Keratinocyte (primary cell): ENCODE data around the gene HES2. TPM values are rescaled to one million over a fixed set of nuclear protein-coding genes. Genes with fewer than 3 reads are reported as not detected.
"Not testable (repeated sequence)": the region's sequence is repeated elsewhere in the genome, so short reads cannot be mapped to it uniquely, and the experiment has no call there.

Source experiments
- DNase-seq: peaks from one replicate; pipeline ENCODE4 v3.0.0-alpha.2; 2011; ENCODE audit warnings: low read depth, missing footprints, low spot score
- FAIRE-seq: peaks from 2 replicates; lab custom pipeline; 2011; peaks lifted over from hg19 to GRCh38; lab: Jason Lieb, UNC
- H2AFZ ChIP-seq: 2 replicates; pipeline ENCODE4 v1.6.0; 2012; ENCODE audit warnings: low read length, control low read depth, inconsistent platforms; ENCODE audit not compliant: control insufficient read depth
- H3K27ac ChIP-seq: 2 replicates; pipeline ENCODE4 v1.5.1; 2011; ENCODE audit warnings: low read length; ENCODE audit not compliant: control insufficient read depth, insufficient read depth
- H3K27me3 ChIP-seq: 3 replicates; pipeline ENCODE4 v1.6.0; 2011; ENCODE audit warnings: low read length; ENCODE audit not compliant: control insufficient read depth, insufficient read depth; ENCODE audit errors: extremely low read depth
- H3K36me3 ChIP-seq, 2 experiments: 2 replicates in 1 of 2; 3 replicates in 1 of 2; pipeline ENCODE4 v1.5.1; 2011; ENCODE audit warnings: low read length in 2 of 2, mild to moderate bottlenecking in 1 of 2; ENCODE audit not compliant: control insufficient read depth in 2 of 2, insufficient read depth in 2 of 2; ENCODE audit errors: extremely low read depth in 1 of 2
- H3K4me1 ChIP-seq: 3 replicates; pipeline ENCODE4 v1.5.1; 2011; ENCODE audit warnings: low read length; ENCODE audit not compliant: control insufficient read depth, insufficient read depth; ENCODE audit errors: extremely low read depth
- H3K4me2 ChIP-seq: 3 replicates; pipeline ENCODE4 v1.6.0; 2011; ENCODE audit warnings: low read depth, low read length; ENCODE audit not compliant: control insufficient read depth, insufficient read depth; ENCODE audit errors: extremely low read depth
- H3K4me3 ChIP-seq, 3 experiments: fragments of 200-600 bp in 1 of 3; sonication (generic) in 1 of 3; 2 replicates in 2 of 3; 3 replicates in 1 of 3; pipeline ENCODE4 v1.5.1; 2011 to 2016; ENCODE audit warnings: low read length in 3 of 3, mild to moderate bottlenecking in 3 of 3, control low read depth in 2 of 3, inconsistent platforms in 1 of 3, low read depth in 1 of 3, mixed read lengths in 1 of 3, mixed run types in 1 of 3, moderate library complexity in 1 of 3; ENCODE audit not compliant: control insufficient read depth in 2 of 3, insufficient read depth in 2 of 3; ENCODE audit errors: extremely low read depth in 1 of 3
- H3K79me2 ChIP-seq: 2 replicates; pipeline ENCODE4 v1.6.0; 2012; ENCODE audit warnings: low read length; ENCODE audit not compliant: control insufficient read depth, insufficient read depth
- H3K9ac ChIP-seq: 3 replicates; pipeline ENCODE4 v1.6.0; 2011; ENCODE audit warnings: low read length; ENCODE audit not compliant: control insufficient read depth, insufficient read depth; ENCODE audit errors: extremely low read depth
- H3K9me1 ChIP-seq: 3 replicates; pipeline ENCODE4 v1.6.0; 2011; ENCODE audit warnings: low read length; ENCODE audit not compliant: control insufficient read depth, insufficient read depth; ENCODE audit errors: extremely low read depth
- H3K9me3 ChIP-seq: 2 replicates; pipeline ENCODE4 v1.5.1; 2012; ENCODE audit warnings: low read depth, low read length; ENCODE audit not compliant: control insufficient read depth
- H4K20me1 ChIP-seq: 3 replicates; pipeline ENCODE4 v1.6.0; 2011; ENCODE audit warnings: low read length; ENCODE audit not compliant: control insufficient read depth, insufficient read depth; ENCODE audit errors: extremely low read depth
- CTCF ChIP-seq, 3 experiments: IDR thresholded peaks in 1 of 3; conservative IDR thresholded peaks in 1 of 3; optimal IDR thresholded peaks in 1 of 3; 2 replicates in 2 of 3; 3 replicates in 1 of 3; pipeline versions ENCODE3 to v1.5.1; 2011; ENCODE audit warnings: low read length in 3 of 3, mild to moderate bottlenecking in 3 of 3, moderate library complexity in 2 of 3, control low read depth in 1 of 3, inconsistent platforms in 1 of 3; ENCODE audit not compliant: insufficient read depth in 2 of 3; ENCODE audit errors: extremely low read depth in 1 of 3
- EZH2 ChIP-seq: IDR thresholded peaks from one replicate; pipeline ENCODE4 v1.6.1; 2012; ENCODE audit warnings: inconsistent platforms, mild to moderate bottlenecking, low read length, moderate library complexity
- dilution Hi-C: fragments of 300-500 bp; cut with MboI; formaldehyde crosslinking; loops from one replicate; pipeline ENCODE4 v1.7.0; 2020; ENCODE audit warnings: low sequenced_read_pairs; ENCODE audit not compliant: extremely low pct_ligation_motif_present
- polyA plus RNA-seq, 5 experiments: library from polyadenylated mRNA; depleted of rRNA in 3 of 5; stranded (reverse) in 3 of 5; stranded (forward) in 1 of 5; unstranded in 1 of 5; fragments of >200 nt; gene quantifications; 1 replicate in 1 of 5; 2 replicates in 3 of 5; 3 replicates in 1 of 5; pipeline versions ENCODE4 v1.2.1 to v1.2.3, GENCODE V29; 2011 to 2012; ENCODE audit warnings: missing spikeins in 2 of 5, low read depth in 1 of 5, low replicate concordance in 1 of 5

The HES2 gene
- polyA plus RNA-seq, 1 donor (not counting 4 experiments of a cell fraction or from before 2014, with no cell fraction given), result 30.1 TPM

GRCh38 chr1:6447016-6447817 is 27.5 kb upstream of the HES2 start:
- Histone ChIP-seq H3K79me2 (no peaks in the 10 kb centered on the region), H4K20me1 (no peaks in the 10 kb centered on the region), H3K4me1 (no peaks in the 10 kb centered on the region), H3K9me1 (no peaks in the 10 kb centered on the region), H3K36me3 (no peaks in the 10 kb centered on the region), H3K27me3 (peaks cover 43% of the 10 kb centered on the region), H2AFZ (no peak overlapping the region), H3K9me3 (no peaks in the 10 kb centered on the region), H3K27ac (no peak overlapping the region), H3K4me2 (no peak overlapping the region), H3K4me3 (no peak overlapping the region), H3K9ac (no peak overlapping the region)
- no peak for FAIRE-seq
- no peak for TF ChIP-seq CTCF (optimal IDR thresholded peaks at IDR 0.05 in 1 of 3, IDR thresholded peaks at IDR 0.05 in 1 of 3, conservative IDR thresholded peaks at IDR 0.05 in 1 of 3; ENCODE audit: extremely low read depth in 1 of 3, insufficient read depth in 2 of 3, low read length in 3 of 3)
- TF ChIP-seq EZH2, result peak; percentile 95
- DNase-seq, result no peak
- dilution Hi-C loops, result no loop called here

- dilution Hi-C loops, result no loop called here
- peaks cover 43% of the 10 kb centered on the region for H3K27me3 ChIP-seq
- FAIRE-seq, result no peak
These were observed 26.9 kb upstream of the HES2 start for GRCh38 chr1:6446665-6447015.

DNA sequence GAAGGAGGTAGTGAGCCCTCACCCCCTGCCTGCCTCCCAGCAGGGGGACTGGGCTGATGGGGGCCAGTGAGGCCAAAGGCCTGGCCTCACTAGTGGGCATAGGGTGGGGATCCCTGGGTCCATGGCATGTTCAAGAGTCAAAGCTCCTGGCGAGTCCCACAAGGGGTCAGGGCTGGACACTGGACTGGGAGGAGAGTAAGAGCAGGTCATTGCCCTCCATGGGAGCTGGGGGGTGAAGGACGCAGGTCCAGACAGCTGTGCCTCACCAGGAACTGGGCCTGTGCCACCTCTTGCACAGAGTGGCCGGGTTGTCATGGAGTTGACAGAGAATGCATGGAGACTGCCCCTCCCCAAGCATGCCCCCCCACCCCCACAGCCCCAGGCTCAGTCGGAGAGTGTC is 26.2 kb upstream of the HES2 start:
- H3K27me3 ChIP-seq, result peaks cover 40% of the 10 kb centered on the region
- H3K9me1 ChIP-seq, H3K4me2 ChIP-seq, H3K36me3 ChIP-seq, H3K79me2 ChIP-seq, H3K4me3 ChIP-seq, H3K27ac ChIP-seq, H3K4me1 ChIP-seq, H3K9me3 ChIP-seq, FAIRE-seq, DNase-seq, dilution Hi-C loops, H3K9ac ChIP-seq, H2AFZ ChIP-seq, H4K20me1 ChIP-seq: not testable (repeated sequence)

More at GRCh38 chr1:6446665-6447015, 26.9 kb upstream of the HES2 start:
- H3K4me2 ChIP-seq, result no peak overlapping the region
- H3K4me1 ChIP-seq, result no peaks in the 10 kb centered on the region
- H3K9ac ChIP-seq, result no peak overlapping the region
- H3K4me3 ChIP-seq, result no peak overlapping the region
- DNase-seq, result no peak
- no peak overlapping the region for H3K27ac ChIP-seq
- no peaks in the 10 kb centered on the region for H3K9me3 ChIP-seq
- TF ChIP-seq CTCF (optimal IDR thresholded peaks at IDR 0.05 in 1 of 3, IDR thresholded peaks at IDR 0.05 in 1 of 3, conservative IDR thresholded peaks at IDR 0.05 in 1 of 3; ENCODE audit: extremely low read depth in 1 of 3, insufficient read depth in 2 of 3, low read length in 3 of 3), result no peak
- TF ChIP-seq EZH2, result no peak
- no peak overlapping the region for H2AFZ ChIP-seq
- no peaks in the 10 kb centered on the region for H3K9me1 ChIP-seq
- no peaks in the 10 kb centered on the region for H3K79me2 ChIP-seq
- H3K36me3 ChIP-seq, result no peaks in the 10 kb centered on the region
- H4K20me1 ChIP-seq, result no peaks in the 10 kb centered on the region
